Ovary (tissue), 3 donors: Measurements from ENCODE around the gene ARG1.

Experiments used
- POLR2A ChIP-seq: fragments of 450-650 bp; IDR thresholded peaks from one replicate; pipeline ENCODE4 v1.6.1; 2017; ENCODE audit warnings: antibody characterized with exemption, mild to moderate bottlenecking, moderate library complexity
- TF ChIP-seq, protein P1 (sequence below), 3 donors: fragments of 450-650 bp in 2 of 3; fragments of 200-600 bp in 1 of 3; IDR thresholded peaks; one replicate each; pipeline versions ENCODE4 v1.5.1 to v1.8.0; 2016 to 2022; ENCODE audit warnings: antibody characterized with exemption in 3 of 3, mild to moderate bottlenecking in 1 of 3
- donor health status: DM: no; HTN: no; CAD: no.

DNA sequence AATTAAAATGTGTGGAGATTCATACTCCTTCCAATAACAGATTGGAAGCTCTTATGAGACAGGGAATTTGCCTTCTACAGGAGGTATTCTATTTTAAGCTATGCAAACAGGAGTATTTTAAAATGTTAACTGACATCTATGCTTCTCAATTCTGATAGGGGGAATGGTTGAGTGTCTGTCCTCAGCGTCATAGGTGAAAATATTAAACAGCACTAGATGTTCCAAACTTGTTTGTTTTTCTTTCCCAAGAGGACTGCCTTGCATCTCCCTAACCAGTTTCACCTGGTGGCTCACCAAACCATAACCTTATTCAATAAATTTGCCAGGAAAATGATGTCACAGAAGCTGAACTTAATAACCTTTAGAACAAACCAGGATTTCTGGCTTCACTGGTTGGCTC, 24.6 kb upstream of the ARG1 start:
- TF ChIP-seq, protein P1, sequence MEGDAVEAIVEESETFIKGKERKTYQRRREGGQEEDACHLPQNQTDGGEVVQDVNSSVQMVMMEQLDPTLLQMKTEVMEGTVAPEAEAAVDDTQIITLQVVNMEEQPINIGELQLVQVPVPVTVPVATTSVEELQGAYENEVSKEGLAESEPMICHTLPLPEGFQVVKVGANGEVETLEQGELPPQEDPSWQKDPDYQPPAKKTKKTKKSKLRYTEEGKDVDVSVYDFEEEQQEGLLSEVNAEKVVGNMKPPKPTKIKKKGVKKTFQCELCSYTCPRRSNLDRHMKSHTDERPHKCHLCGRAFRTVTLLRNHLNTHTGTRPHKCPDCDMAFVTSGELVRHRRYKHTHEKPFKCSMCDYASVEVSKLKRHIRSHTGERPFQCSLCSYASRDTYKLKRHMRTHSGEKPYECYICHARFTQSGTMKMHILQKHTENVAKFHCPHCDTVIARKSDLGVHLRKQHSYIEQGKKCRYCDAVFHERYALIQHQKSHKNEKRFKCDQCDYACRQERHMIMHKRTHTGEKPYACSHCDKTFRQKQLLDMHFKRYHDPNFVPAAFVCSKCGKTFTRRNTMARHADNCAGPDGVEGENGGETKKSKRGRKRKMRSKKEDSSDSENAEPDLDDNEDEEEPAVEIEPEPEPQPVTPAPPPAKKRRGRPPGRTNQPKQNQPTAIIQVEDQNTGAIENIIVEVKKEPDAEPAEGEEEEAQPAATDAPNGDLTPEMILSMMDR (IDR thresholded peaks at IDR 0.05) = no peak
- no peak for TF ChIP-seq POLR2A
